HL-60 (cell line): ENCODE results near the gene CRIP2.

Experiments
- DNase-seq, 2 experiments: peaks; one replicate each; pipeline ENCODE4 v3.0.0-alpha.2; 2010 to 2020; ENCODE audit warnings: low read depth in 1 of 2, low spot score in 1 of 2
- H3K27ac ChIP-seq: fragments of 250-450 bp; sonication (Bioruptor Pico); replicated peaks from 2 replicates; pipeline ENCODE4 v1.5.1; 2020; ENCODE audit warnings: mild to moderate bottlenecking, moderate library complexity
- H3K27me3 ChIP-seq: fragments of 250-450 bp; sonication (Bioruptor Pico); 2 replicates; pipeline ENCODE4 v1.5.1; 2021; ENCODE audit warnings: mild to moderate bottlenecking, moderate library complexity; ENCODE audit not compliant: insufficient read depth, poor library complexity, severe bottlenecking
- H3K4me3 ChIP-seq: replicated peaks from 2 replicates; pipeline ENCODE4 v1.5.1; 2011; ENCODE audit warnings: mild to moderate bottlenecking, control low read depth, low read length; ENCODE audit not compliant: insufficient read depth
- CTCF ChIP-seq: IDR thresholded peaks from one replicate; pipeline ENCODE4 v1.5.1; 2011; ENCODE audit warnings: low read length, control low read depth, inconsistent platforms; ENCODE audit not compliant: insufficient read depth
- GABPA ChIP-seq: IDR thresholded peaks from 2 replicates; pipeline ENCODE4 v1.6.1; 2012; ENCODE audit warnings: low read depth
- POLR2AphosphoS5 ChIP-seq: IDR thresholded peaks from 2 replicates; pipeline ENCODE4 v1.6.1; 2012; ENCODE audit warnings: low read depth
- SPI1 ChIP-seq: IDR thresholded peaks from 2 replicates; pipeline ENCODE4 v1.6.1; 2012; ENCODE audit warnings: low read depth, mild to moderate bottlenecking, borderline replicate concordance
- TF ChIP-seq, protein P1 (sequence below): IDR thresholded peaks from 2 replicates; pipeline ENCODE4 v1.6.1; 2012; ENCODE audit warnings: low read depth; ENCODE audit not compliant: insufficient replicate concordance

Gene CRIP2

GRCh38 chr14:105426416-105427130, 48.0 kb upstream of the CRIP2 start:
- TF ChIP-seq GABPA (no peak), POLR2AphosphoS5 (0 out of 2 replicates have a peak, but pooled peaks have one; percentile 13), SPI1 (no peak), CTCF (no peak)
- TF ChIP-seq, protein P1, sequence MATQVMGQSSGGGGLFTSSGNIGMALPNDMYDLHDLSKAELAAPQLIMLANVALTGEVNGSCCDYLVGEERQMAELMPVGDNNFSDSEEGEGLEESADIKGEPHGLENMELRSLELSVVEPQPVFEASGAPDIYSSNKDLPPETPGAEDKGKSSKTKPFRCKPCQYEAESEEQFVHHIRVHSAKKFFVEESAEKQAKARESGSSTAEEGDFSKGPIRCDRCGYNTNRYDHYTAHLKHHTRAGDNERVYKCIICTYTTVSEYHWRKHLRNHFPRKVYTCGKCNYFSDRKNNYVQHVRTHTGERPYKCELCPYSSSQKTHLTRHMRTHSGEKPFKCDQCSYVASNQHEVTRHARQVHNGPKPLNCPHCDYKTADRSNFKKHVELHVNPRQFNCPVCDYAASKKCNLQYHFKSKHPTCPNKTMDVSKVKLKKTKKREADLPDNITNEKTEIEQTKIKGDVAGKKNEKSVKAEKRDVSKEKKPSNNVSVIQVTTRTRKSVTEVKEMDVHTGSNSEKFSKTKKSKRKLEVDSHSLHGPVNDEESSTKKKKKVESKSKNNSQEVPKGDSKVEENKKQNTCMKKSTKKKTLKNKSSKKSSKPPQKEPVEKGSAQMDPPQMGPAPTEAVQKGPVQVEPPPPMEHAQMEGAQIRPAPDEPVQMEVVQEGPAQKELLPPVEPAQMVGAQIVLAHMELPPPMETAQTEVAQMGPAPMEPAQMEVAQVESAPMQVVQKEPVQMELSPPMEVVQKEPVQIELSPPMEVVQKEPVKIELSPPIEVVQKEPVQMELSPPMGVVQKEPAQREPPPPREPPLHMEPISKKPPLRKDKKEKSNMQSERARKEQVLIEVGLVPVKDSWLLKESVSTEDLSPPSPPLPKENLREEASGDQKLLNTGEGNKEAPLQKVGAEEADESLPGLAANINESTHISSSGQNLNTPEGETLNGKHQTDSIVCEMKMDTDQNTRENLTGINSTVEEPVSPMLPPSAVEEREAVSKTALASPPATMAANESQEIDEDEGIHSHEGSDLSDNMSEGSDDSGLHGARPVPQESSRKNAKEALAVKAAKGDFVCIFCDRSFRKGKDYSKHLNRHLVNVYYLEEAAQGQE: no peak
- Histone ChIP-seq H3K4me3 (no peak overlapping the region), H3K27me3 (no peaks in the 10 kb centered on the region), H3K27ac (no peak overlapping the region)
- no peak for DNase-seq

DNA sequence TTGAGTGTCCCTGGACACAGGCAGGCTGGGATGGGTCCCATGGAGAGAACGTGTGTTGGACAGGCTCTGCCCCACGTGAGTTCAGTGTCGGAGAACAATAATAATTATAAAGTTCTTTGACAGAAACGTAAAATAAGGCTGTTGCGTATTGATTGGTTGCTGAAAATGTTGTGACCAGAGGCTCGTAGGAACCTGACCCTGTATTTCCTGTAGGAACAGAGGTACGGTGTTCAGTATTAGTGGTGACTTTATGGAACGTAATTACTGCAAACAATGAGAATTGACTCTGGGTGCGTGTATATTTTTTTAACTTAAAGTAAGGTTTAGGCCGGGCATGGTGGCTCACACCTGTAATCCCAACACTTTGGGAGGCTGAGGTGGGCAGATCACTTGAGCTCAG, 47.2 kb upstream of the CRIP2 start:
- no peak for TF ChIP-seq CTCF
- TF ChIP-seq, protein P1: no peak
- no peak for TF ChIP-seq GABPA
- no peak for TF ChIP-seq POLR2AphosphoS5
- TF ChIP-seq SPI1: no peak
- Histone ChIP-seq H3K27ac (no peak overlapping the region), H3K27me3 (no peaks in the 10 kb centered on the region), H3K4me3 (no peak overlapping the region)
- no peak for DNase-seq

- DNase-seq: no peak
- Histone ChIP-seq H3K4me3 (no peak overlapping the region), H3K27me3 (no peaks in the 10 kb centered on the region), H3K27ac (no peak overlapping the region)
- TF ChIP-seq SPI1 (no peak), CTCF (no peak), GABPA (no peak), POLR2AphosphoS5 (no peak)
- TF ChIP-seq, protein P1: no peak
Observed at GRCh38 chr14:105427936-105428485, 46.6 kb upstream of the CRIP2 start.
